ENCODE results near the gene ZNF316. TPM values are rescaled to one million over a fixed set of nuclear protein-coding genes. Genes with fewer than 3 reads are reported as not detected.

The ZNF316 gene
- total and polyA plus RNA-seq, 11 donors, result 11.0 to 22.9 (median 13.5) TPM

- intact Hi-C loops (cut with DNase I), result loop anchor here in 3 of 10 donors (1.0 to 10.0 kb wide), 3 partner anchors 13 to 115 kb away; partner anchors contain the start of genes ZDHHC4 (in 1 of the 3) and ZNF12 (in 1 of the 3)
- 0% methylated on average over 9 to 107 of the region's 107 CpGs for WGBS, 4 donors
- H3K4me3 ChIP-seq, result peak within 1 kb of the TSS; percentile 68 to 96 (median 92)
- H3K27ac ChIP-seq, result peak within 1 kb of the TSS; percentile 65 to 95 (median 91)
- peak in 1 of 2 donors; percentile 57 for TF ChIP-seq POLR2A (IDR thresholded peaks at IDR 0.05)
- TF ChIP-seq CTCF (IDR thresholded peaks at IDR 0.05), result peak; percentile 38 to 99 (median 81)
- H3K4me1 ChIP-seq, result peaks cover 0 to 25% (median 15%) of the 10 kb centered on the region in 12 donors
- H3K9me3 ChIP-seq, result no peaks in the 10 kb centered on the region
- H3K36me3 ChIP-seq, result peaks cover 0 to 76% (median 68%) of the 10 kb centered on the region in 9 donors
- no peaks in the 10 kb centered on the region for H3K27me3 ChIP-seq
- peak; percentile 74 to 88 (median 84) for DNase-seq
- peak; percentile 71 to 96 (median 94) for ATAC-seq
These were observed 47.1 kb upstream of the ZNF316 start, which contains the start of gene INTS15 for GRCh38 chr7:6589829-6590644. INTS15 (plus strand) TSS chr7:6590021; CDS start chr7:6590284, 263 bp downstream.

- H3K36me3 ChIP-seq, result peaks cover 0 to 76% (median 69%) of the 10 kb centered on the region in 9 donors
- ATAC-seq (peak in 1 of 4 donors; percentile 27), DNase-seq (no peak)
- 12 to 18% (median 16%) methylated on average over 10 of the region's 10 CpGs for WGBS, 4 donors
- intact Hi-C loops (cut with DNase I), result loop anchor here in 2 of 10 donors (10.0 kb wide), 2 partner anchors 76 to 114 kb away; partner anchors contain the start of gene ZNF12 (in 1 of the 2)
- peaks cover 0 to 25% (median 15%) of the 10 kb centered on the region in 12 donors for H3K4me1 ChIP-seq
- peak overlapping the region; percentile 68 to 96 (median 92) for H3K4me3 ChIP-seq
- no peaks in the 10 kb centered on the region for H3K9me3 ChIP-seq
- H3K27ac ChIP-seq, result peak overlapping the region in 11 of 12 donors; percentile 84 to 95 (median 91)
- TF ChIP-seq CTCF (IDR thresholded peaks at IDR 0.05) (no peak), POLR2A (IDR thresholded peaks at IDR 0.05) (no peak)
- H3K27me3 ChIP-seq, result no peaks in the 10 kb centered on the region
These were observed 46.4 kb upstream of the ZNF316 start for GRCh38 chr7:6590645-6591110.

- Histone ChIP-seq H3K36me3 (peaks cover 0 to 99% (median 85%) of the 10 kb centered on the region in 9 donors), H3K9me3 (no peaks in the 10 kb centered on the region), H3K27ac (no peak overlapping the region), H3K4me3 (no peak overlapping the region), H3K27me3 (no peaks in the 10 kb centered on the region), H3K4me1 (no peaks in the 10 kb centered on the region)
- ATAC-seq, result peak in 1 of 4 donors; percentile 12
- TF ChIP-seq POLR2A (IDR thresholded peaks at IDR 0.05) (no peak), CTCF (IDR thresholded peaks at IDR 0.05) (no peak)
- intact Hi-C loops (cut with DNase I), result no loop called here
- DNase-seq, result peak in 1 of 5 donors; percentile 36
- WGBS, 4 donors, result 92 to 96% (median 93%) methylated on average over 7 to 15 of the region's 15 CpGs
These were observed 37.0 kb upstream of the ZNF316 start for GRCh38 chr7:6600093-6600492.

GRCh38 chr7:6604458-6604857 is 32.7 kb upstream of the ZNF316 start:
- no peak for ATAC-seq
- Histone ChIP-seq H3K4me3 (no peak overlapping the region), H3K4me1 (no peaks in the 10 kb centered on the region), H3K27ac (no peak overlapping the region), H3K27me3 (no peaks in the 10 kb centered on the region), H3K36me3 (peaks cover 0 to 91% (median 76%) of the 10 kb centered on the region in 9 donors), H3K9me3 (no peaks in the 10 kb centered on the region)
- no peak for TF ChIP-seq POLR2A (IDR thresholded peaks at IDR 0.05)
- TF ChIP-seq CTCF (IDR thresholded peaks at IDR 0.05), result no peak
- 88 to 94% (median 90%) methylated on average over 10 of the region's 10 CpGs for WGBS, 4 donors
- peak in 1 of 5 donors; percentile 40 for DNase-seq
- intact Hi-C loops (cut with DNase I), result no loop called here

All from heart left ventricle (tissue), 16 donors.